DMS53 treated with DMSO at 0.1 percent for 48 hours (cell line): ENCODE results near the gene GRK5.

ENCODE experiments used
- DNase-seq: peaks from one replicate; lab custom pipeline; 2025; ENCODE audit not compliant: unreplicated experiment; lab: John Stamatoyannopoulos, UW

GRK5 gene

DNA sequence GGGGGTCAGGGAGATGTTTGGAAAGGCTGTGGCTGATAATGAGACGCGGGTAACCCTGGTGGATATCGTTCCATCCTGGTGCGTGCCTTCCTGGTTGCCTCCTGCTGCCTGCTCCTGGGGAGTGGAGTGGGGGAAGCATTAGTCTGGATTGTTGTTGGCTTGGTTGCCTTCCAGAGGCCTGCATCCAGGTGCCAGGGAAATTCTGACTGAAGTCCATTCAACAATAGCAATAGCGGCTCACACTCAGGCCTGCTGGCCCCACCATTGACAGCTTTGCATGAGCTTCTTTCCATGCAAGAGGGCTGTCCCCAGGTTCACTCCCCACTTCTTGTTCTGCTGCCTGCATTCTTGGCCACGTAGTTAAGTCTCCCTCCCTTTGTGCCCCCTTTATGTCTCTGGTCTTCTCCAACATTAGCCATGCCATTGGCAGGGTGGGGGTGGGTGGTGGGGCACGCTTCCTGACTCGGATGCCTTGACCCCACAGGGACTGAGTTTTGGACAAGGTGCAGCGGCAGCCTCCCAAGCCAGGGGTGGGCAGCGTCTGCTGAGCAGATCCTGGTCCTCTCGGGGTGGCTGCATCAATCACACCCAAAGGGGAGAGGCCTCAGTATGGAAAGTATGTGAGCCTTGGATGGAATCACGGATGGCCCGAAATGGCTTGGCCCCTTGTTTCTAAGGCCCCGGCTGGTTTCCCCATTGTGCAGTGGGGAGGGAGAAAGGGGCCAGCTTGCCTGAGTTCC is 150.2 kb downstream of the GRK5 start:
- DNase-seq: no peak

DNA sequence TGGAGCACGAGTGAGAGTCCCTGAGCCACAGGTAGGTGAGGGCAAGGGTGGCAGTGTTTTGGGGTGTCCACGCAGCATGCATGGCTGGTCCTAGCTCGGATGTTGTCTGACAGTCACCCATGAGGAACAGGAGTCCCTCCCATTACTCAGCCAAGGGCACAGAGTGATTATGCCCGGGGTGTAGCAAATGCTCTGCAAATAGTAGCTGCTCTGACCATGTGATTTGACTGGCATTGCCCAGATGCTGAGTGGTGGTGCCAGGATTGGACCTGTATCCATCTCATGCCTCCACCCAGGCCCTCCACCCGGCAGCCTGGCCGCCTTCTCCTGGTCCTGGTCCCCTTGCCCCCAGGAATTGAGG is 150.8 kb downstream of the GRK5 start:
- DNase-seq: no peak

DNA sequence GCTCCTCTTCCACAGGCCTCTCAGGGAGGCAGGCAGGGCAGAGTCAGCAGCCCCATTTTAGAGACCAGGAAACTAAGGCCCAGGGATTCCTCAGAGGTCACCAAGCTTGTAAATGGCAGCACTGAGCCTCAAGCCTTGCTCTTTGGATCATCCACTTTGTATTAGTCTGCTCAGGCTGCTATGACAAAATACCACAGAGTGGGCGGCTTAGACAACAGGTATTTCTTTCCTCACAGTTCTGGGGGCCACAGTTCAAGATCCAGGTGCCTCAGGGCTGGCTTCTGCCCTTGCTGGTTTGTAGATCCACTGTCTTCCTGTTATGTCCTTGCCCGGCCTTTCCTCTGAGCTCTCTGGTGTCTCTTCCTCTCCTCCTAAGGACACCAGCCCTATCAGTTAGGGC is 151.2 kb downstream of the GRK5 start:
- no peak for DNase-seq

DNA sequence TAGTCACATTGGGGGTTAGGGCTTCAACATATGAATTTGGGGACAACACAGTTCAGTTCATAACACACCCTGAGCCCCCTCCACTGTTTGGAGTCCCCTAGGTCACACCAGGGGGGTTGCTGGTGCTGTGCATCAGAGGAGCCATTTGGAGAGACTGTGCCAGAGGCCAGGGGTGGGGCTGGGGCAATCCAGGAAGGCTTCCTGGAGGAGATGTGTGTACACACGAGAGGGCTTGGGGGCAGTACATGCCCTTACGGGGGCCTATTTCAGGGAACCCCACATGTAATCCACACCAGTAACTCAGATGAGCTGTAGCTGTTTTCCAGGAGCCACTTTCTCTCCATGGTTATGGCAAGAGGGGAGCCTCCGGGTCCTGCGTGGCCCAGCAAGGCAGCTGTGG is 151.7 kb downstream of the GRK5 start:
- DNase-seq: no peak

DNA sequence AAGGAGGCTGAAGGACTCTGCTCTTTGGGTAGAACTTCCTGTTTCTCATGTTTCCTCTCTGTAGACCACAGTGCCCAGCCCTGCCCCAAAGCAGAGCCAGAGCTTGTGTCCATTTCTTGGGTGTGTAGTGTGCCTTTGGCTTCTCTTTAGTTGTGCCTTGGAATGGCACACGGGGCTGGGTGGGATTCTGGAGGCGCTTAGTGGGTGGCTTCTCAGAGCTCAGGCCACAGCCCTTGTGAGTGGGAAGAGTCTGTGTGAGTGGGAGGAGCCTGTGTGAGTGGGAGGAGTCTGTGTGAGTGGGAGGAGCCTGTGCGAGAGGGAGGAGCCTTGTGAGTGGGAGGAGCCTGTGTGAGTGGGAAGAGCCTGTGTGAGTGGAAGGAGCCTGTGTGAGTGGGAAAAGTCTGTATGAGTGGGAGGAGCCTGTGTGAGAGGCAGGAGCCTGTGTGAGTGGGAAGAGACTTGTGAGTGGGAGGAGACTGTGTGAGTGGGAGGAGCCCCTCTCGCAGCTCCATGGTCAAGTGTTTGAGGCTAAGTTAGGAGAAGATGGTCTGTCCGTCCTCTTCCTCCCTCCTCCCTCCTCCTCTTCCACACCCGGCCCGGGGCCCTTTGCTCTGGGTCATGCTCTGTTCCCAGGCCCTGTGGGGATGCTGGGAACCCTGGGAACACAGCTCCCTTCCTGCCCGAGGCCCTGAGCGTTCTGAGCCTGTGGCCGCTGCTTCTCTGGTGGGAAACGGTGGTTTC is 153.0 kb downstream of the GRK5 start:
- DNase-seq: no peak

DNA sequence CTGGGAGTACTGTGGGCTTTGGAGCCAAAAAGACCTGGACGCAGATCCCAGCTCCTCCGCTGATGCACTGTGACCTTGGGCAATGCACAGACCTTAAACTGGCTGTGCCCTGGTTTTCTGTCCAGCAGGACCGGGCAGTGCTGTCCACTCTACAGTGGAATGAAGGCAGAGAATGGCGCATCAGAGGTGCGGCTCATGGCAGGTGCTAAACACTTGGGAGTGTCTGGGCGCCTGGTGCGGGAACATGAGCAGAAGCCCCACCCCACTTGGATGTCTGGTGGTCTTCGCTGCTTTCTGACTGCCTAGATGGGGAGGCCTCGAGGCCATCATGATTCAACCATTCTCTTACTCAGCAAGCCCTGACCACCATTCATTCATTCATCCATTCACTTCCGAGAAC is 153.7 kb downstream of the GRK5 start:
- no peak for DNase-seq

DNA sequence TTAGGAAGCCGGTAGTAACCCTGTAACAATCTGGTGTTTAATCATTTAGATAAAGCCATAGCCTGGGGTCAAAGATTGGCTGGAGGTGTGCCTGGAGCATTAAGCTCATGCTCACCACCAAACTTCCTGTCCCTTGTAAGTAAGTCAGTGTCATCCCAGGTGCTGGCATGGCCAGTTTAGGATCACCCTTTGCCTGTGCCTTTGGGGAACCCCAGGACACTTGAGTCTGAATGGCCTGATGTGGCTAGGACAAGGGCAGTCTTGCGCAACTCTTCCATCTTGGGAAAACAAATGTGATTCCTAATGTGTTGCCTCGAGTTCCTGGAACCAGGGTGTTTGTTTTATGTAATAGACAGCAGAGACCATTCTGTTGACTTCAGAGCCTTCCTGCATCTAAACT is 154.8 kb downstream of the GRK5 start:
- DNase-seq: no peak

DNA sequence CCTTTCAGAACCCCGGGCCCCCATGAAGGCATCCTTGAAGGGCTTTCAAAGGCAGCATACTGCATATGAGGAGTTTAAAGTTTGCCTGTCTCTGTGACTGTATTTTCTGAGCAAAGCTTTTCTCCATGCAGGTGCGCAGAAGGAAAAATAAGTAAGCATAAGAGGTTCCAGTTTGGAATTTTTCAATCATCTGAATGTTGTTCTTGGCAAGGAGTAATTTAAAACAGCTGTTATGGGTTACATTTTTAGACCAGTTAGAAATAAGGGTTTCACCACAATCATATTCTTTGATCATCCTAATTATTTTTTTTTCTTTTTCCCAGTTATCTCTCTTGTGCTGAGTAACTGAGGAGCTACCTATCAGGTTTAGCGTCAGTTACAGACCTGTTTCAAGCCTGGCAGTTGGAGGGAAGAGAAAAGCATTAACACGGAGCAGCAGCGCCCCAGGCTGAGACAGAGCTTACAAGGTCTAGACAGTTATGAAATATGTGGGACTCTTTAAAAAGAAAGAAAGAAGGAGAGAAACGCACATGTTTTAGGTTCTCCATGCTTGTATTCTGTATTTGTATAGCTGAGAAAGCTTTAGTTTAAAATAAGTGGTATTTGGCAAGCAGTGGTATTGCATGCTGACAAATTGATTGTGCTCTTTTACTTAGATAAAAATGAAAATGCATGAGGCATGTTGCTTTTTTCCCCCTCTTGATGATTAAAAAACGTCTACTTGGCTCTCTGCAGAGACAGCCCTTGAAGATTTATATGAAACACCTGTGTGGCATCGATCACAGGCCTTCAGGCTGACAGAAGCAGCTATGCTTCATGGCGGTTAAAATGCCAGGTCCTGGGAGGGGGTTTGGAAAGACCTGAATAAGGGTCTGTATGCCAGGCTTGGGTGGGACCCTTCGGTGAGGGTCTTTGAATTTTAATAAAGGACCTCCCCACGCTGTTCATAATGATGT is 157.6 kb downstream of the GRK5 start:
- DNase-seq: no peak

DNA sequence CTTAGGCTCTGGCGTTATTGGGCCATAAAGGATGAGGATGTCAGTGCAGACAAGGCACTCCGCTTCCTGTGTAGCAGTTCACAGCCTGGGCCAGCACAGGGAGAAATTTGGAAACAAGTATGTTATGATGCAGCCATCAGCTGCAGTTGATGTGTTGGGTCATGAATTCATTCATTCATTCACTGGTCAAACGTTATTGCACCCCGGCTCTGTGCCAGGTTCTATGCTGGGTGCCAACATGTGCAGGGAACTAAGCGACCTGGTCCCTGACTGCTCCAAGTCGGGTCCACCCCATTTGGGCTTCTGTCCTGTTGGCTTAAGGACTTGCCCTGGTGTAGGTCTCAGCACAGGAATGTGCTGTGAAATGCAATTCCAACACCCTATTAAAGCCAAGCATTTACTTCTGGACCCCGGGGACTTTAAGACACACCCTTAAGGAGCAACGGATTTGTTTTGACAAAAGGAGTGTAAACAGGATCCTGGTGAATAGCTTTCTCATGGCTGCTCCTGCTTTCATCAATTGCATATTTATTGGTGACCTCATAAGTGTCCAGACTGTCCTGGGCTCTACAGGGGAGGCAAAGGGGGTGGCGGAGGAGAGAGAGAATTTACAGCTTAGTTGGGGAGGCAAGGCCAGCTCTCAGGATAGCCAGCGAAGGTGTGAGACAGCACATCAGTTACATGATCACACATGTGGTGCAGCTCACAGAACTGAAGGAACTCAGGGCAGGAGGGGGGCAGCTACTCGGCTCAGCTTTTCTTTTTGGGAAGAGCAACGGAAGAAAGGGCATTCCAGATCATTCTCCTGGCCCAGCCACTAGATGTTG is 158.6 kb downstream of the GRK5 start:
- DNase-seq: no peak

DNA sequence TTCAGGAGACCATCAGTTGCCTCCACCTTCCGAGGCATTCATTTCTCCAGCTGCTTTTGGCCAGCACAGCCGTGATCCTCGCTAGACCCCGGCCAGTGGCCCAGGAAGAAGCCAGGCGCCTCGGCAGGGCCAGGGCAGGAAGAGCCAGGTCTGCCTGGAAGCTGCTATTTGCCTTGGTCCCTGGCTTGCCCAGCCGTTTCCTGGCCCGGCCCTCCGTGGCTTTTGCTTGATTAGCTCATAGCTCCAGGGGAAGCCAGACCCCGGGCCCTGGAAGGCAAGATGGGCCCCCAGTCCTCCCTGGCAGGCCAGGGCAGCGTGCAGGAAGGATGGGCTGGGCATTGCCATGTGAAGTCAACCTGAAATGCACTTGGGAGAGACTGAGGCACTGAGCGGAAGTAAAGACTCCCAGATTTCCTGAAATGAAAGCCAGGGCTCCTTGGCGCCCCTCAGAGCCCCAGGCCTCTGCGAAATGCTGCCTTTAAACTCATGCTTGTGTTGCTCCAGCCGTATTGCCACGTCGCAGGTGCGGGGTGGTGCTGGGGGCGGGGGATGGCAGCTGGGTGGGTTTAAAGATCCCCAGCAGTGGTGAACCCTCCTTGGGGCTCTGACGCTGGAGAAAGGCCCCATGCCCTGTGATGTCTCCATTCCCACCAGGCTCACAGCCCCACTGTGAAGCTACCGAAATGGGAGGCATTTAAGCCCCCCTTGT is 160.6 kb downstream of the GRK5 start:
- no peak for DNase-seq

DNA sequence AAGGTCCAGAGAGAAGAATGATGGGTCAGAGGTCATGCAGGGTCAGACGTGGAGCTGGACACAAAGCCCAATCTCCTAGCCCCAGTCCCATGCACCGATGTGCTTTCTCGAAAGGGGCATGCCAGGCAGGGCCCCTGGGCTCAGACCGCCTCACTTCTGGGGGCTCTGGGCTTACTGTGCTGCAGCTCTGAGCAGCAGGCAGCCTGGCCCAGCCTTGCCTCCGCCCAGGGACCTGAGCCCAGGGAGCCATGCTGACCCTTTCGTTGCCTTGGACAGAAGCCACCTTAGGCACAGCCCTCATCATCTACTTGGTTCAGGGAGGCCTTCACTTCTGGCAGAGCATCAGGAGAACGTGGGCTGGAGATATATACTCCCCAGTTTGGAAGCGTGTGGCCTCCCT is 161.2 kb downstream of the GRK5 start:
- no peak for DNase-seq

DNA sequence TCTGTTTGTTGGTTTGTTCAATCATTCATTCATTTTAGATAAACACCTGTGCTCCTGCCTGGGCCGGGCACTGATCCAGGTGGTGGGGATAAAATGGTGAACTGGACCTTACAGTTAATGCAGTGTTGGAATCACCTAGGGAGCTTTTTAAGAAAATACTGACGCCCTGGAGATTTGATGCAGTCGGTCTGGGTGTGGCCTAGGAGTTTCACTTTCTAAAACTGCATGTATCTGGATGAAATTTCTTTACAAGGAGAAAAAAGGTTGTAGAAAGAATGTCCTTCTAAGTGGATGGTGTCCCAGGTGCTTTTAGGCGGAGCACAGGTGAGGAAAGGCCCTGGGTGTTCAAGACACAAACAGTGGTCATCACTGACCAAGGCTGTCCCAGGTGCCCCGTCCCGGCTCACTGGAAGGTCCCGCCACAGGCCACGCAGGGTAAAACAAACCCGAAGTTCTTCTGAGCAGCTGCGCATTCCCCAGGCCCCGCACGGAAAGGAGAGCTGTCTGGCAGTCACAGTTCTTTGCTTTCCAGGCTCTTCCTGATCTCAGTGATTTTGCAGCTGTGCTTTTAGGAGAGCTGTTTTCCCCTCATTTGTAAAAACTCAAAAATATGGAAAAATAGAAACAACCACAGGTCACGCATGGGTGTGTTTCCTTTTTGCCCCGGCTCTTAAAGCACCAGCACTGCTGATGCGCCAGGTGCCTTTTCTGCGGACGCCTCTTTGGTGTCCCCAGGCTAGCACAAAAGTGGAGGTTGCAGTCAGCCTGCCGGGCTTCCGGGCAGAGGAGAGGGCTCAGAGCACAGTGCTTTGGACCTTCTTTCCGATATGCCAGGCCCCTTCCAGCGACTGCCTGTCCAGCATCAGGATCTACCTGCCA is 161.9 kb downstream of the GRK5 start:
- DNase-seq: no peak

DNA sequence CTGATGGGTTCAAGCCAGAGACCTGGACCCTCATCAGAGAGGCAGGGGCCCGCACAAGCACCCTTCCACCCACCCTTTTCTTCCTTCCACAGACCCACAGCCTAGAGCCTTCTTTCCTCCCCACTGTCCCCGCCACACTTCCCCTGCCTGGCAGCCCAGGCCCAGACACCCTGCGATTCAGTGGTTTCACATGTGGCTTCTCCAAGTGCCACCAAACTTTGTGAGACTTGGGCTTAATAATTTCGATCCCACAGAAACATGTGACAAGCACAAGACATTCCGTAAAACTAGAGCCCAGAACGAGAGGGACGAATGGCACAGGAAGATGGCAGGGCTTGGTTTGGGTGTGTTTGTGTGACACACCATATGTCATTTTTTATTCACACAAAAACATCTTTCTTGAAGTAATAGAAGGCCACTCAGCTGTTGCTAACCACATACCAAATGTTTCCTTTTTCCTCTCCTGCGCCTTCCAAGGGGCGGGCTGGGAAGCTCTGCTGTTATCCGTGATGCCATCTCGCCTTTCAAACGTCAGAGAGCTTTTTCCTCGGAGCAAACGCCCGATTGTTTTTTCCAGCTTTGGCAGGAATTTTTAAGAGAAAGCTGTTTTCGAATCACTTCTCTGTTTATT is 162.9 kb downstream of the GRK5 start:
- no peak for DNase-seq

DNA sequence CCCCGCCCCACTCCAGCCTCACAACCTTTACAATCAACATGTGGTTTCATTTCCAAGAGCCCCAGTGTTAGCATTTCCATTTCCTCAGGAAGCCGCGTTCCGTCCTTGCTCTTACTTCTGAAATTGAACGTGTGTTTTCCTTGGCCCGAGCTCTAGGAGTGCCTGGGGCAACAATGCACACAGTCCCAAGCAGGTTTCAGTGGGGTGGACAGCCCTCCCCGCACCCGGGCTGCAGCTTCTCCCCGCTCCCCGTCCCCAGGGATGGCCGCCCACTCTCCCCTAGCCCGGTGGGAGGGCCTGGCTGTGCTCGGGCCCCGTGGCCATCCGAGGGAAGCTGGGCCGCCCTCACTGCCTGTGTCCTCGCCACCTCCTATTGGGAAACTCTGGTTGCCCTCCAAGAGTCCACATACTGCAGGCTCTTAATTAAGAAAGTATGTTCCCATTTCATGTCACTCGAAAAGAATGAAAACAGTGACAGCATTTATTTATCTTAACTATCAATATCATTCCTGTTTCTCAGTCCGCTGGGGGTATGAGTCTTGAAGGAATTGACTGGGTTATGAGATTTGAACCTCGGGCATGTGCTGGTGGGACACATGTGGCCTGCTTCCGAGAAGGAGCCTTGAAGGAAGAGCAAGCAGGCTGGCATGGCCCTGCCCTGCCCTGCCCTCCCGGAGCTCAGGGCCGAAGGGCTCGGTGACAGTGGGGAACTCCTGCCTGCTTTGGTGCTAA is 163.8 kb downstream of the GRK5 start:
- DNase-seq: no peak

DNA sequence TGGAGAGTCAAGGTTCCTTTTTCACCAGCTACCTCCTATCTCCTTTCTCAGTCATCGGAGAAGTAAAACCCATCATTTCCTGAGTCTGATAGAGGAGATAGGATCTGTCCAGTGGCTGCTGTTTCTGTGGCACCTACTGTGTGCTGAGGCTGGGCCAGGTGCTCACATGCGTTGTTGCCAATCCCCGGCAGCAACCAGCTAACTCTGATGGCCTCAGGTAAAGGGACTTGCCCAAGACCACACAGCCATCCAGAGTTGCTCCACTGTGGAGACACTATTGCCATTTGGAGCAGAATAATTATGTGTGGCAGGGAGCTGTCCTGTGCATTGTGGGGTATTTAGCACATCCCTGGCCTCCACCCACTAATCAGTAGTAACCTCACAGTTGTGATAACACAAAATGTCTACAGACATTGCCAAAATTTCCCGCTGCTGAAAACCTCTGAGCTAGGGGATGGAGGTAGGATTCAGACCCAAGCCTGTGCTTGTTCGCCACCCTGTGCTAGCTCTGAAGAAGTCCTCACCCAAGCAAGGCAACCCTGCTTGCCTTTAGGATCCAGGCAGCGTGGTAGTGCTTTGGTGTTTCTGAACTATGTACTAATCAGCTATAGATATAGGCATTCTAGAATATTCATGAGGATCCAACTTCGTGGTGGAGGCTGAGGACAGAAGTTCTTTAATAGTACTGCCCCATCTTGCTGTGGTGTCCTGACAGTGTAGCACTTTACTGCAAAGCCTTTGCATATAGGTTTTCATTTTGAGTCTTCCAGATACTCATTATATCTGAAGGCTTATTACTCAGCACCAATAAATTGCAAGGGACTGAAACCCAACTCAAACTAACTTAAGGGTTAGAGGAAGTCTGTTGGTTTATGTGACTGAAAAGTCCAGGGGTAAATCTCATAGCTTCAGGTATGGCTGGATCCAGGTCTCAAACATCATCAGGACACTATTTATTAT is 164.6 kb downstream of the GRK5 start:
- DNase-seq: no peak

DNA sequence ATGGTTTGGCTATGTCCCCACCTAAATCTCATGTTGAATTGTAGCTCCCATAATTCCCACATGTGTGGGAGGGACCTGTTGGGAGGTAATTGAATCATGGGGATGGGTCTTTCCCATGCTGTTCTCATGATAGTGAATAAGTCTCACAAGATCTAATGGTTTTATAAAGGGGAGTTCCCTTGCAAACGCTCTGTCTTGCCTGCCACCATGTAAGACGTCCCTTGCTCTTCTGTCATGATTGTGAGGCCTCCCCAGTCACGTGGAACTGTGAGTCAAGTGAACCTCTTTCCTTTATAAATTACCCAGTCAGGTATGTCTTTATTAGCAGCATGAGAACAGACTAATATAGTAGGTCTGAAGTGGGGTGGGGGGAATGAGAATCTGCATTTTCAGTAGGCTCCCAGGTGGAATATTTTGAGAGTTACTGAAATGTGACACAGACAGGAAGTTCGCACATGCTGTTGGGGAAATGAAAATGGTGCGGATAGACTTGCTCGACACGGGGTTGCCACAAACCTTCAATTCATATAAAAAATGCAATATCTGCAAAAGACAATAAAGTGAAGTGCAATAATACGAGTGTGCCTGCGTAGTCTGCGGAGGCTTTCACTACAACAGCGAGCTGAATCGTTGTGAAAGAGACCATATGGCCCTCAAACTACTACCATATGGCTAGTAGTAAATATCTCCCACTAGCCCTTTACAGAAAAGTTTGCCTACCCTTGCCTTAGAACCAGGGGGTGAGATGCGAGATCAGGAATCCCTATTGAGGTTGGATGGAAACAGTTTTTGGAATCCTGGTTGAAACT is 166.1 kb downstream of the GRK5 start:
- no peak for DNase-seq
